SIG-M5 (cell line): ENCODE measurements around the gene PRR9.
"Not testable (repeated sequence)": the region's sequence is repeated elsewhere in the genome, so short reads cannot be mapped to it uniquely, and the experiment has no call there.

Experiments used
- DNase-seq: peaks from one replicate; lab custom pipeline; 2025; lab: John Stamatoyannopoulos, UW

PRR9 gene, protein sequence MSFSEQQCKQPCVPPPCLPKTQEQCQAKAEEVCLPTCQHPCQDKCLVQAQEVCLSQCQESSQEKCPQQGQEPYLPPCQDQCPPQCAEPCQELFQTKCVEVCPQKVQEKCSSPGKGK

DNA sequence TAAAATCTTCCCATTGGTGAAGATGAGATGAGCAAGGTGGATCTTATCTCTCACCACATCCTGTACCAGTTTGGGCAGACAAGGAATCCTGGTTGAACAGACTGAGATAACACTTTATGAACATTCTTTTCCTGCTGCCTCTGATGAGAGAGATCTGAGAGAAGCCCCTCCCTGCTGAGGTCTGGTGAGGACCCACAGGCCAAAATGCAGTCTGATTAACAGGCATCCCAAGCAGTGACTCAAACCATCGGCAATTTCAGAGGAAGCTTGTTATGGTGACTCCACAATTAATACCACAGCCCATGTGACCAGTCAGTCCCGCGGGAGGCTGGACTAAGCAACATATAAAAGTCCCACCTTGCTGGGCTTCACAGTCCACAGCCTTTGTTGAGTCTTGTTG lies at the start of gene PRR9:
Gene PRR9 (plus strand): TSS at position 373 of the 400 bp plus-strand sequence. CDS start 561 bp downstream, outside the sequence.
- no peak for DNase-seq

DNA sequence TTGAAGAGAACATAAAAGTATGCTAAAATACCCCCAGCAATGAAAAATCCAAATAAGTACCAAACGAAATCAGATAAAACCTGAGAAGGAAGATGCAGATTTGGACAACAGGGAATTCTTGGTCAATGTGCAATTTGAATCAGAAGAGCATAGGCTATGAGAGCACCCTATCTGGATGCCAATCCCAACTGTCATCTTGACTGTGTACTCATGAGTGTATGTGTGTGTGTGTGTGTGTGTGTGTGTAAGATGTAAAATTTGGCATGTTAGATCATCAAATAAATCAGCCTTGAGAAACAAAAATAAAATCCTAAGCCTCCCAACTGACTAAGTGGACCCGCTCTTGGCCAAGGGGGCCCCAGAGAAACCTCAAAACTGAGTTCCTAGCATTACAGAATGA lies 48.7 kb upstream of the PRR9 start:
- no peak for DNase-seq

DNA sequence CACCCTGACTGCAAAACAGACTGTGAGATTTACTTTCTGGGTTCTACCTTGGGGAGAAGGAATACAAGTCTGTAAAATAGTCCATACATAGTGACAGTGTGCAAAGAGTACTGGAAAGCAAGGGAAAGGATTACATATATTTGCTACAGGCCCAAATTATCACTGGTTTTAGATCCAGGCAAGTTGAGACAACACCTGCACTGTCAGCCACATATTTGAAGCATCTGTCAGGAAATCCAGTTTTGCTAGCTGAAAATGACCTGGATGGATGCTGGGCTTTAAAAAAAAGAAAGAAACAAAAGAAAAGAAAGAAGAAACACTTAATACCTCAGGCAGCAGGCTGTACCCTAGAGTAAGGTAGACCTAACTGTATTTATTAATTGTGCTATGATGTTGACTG lies 42.8 kb upstream of the PRR9 start:
- no peak for DNase-seq

DNA sequence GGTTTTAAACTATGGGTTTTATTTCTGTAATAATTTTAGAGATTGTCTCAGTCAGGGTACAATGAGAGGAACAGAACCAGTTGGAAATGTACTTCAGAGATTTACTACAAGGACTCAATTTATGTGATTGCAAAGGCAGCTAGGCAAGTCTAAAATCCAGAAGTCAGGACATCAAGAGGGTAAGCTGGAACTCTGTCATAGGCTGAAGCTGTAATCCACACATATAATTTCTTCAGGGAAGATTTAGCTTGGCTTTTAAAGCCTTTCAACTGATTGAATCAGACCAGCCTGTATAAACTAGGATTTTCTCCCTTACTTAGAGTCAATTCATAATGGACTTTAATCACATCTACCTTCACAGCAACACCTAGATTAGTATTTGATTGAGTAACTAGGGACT lies 38.5 kb upstream of the PRR9 start:
- no peak for DNase-seq

DNA sequence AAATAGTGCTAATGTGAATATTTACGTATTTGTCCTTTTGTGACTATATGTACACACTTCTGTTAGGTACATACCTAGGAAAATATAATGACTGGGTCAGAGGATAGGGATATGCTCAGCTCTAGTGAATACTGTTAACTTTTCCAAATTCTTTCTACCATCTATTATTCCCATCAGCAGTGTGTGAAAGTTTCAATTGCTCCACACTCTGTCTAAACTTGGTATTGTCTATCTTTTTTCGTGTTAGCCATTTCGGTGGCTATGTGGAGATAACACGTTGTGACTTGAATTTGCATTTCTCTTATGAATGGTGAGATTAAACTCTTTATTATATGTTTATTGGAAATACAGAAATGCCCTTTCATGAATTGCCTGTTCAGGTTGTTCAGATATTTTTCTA lies 36.8 kb upstream of the PRR9 start:
- DNase-seq: no peak

DNA sequence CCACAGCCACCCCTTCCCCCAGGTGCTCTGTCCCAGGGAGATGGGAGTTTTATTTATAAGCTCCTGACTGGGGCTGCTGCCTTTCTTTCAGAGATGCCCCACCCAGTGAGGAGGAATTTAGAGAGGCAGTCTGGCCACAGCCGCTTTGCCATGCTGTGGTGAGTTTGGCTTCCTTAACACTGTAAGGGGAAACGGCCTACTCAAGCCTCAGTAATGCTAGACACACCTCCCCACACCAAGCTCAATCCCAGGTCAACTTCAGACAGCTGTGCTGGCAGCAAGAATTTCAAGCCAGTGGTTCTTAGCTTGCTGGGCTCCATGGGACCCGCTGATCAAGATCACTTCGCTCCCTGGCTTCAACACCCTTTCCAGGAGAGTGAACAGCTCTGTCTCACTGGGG lies 29.1 kb upstream of the PRR9 start:
- DNase-seq: not testable (repeated sequence)

DNA sequence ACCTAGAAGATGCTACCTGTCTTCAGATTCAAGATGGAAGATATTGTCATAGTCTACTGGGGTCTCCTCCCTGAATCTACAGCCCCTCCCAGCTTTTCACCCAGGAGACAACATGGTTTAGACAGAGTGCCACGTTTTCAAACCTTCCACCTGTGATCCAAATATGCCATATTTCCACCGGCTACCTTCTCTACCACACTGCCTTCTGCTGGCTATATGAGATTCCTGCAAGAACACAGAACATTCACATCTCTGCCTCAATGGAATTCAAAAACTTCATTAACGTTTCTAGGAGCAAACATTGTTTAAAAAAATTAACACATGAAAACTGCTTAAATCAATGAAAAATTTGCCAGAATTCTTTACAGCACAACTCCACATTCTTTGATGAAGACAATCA lies 27.0 kb upstream of the PRR9 start:
- no peak for DNase-seq

DNA sequence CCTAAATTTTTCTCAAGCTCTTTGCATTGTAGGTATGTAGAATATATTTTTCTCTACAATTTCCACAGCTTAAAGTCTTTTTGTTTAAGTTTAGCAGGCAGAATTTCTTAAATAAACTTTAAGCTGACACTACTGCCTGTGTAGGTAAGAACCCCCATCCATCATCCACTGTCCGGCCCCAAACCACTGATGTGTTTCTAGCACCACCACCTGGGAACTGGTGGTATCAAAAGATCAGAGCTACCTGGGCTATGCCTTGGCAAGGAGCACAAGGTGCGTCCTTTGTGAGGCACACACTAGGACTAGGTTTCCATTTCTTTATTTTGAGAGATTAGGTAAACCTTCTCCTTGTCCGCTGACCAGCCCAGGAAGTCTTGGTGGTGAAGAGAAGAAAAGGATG lies 24.7 kb upstream of the PRR9 start:
- no peak for DNase-seq

DNA sequence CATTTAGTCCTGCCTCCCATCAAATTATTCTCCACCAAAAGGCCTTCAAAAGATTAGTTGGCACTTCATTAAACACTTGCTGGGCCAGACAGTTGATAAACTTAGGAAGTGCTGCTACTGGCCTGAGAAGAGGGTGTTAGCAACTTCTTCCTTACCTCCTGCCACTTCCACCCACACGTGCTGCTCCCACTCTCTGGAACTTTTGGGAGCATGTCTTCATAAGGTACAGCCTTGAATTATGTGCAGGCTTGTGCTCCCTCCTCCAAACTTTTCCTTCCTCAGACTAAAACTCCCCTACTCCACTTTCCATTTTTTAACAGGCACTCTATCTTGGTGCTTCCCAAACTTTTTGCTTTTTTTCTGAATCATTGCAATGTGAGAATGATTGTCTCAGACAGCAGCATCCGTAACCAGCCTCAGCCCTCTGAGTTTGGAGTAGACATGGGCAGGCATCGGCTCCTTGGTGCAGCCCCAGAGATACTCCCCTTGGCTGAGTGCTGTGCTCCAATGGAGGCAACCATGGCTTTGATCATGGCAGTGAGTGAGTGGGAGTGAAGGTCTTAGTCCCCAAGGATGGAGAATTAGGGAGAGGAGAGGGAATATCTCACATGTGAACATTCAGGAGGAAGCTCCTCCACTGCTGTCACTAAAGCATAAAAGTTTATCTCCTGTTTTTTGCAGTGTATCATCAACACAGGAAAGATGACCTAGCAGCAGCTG lies 22.9 kb upstream of the PRR9 start:
- DNase-seq: no peak

DNA sequence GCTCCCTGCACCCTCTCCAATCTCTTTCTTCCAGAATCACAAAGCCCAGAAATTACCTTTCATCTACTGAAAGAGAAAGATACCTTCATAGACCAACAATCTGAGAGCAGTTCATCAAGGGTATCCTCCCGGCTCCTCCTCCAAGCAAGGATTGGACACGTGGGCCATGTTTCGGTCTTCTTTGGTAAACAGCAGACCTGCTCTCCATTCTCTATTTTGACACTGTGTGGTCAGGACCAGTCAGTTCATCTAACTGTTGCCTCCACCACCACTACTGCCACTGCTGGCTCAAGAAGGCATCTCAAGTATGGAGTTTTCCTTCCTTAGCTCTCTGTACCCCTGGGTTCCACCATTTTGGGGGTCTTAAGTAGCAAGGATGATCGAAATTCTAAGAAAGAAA lies 22.2 kb upstream of the PRR9 start:
- DNase-seq: no peak

DNA sequence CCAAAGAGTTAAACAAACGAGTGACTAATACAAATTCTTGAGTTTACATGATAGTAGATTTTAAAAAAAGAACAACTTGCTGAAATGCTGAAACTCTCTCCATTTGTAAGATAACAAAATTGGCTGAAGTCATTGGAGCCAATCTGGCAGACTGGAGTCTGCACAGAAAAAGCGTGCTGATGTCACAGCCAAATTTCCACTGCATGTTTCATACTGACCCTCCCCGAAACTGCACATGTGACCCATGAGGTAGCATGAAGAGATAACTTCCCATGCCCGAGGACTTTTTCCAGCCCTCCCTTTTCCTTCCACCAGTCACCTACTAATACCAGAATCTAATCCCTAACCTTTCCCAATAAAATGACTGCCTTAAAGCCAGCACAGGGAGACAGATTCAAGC lies 15.4 kb upstream of the PRR9 start:
- DNase-seq: no peak

DNA sequence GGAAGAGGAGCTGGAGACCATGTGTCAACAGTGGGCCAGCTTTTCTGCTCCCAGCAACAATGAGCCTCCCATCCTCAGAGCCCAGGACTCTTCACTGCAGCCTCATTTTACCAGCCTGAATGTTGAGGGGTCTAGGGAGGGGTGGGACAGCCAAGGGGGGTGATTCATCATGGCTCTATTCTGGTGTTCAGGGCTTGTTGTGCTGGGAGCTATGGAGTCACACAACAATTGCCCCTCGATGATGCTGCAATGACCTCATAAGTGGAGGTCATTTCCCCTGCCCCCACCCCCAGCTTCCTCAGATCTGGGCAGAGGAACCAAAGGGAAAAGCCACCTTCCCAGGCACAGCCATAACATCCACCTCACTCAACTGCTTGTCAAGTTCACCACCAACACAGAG lies 14.3 kb upstream of the PRR9 start, which contains the start of gene LELP1:
Gene LELP1 (plus strand): TSS at position 301 of the 400 bp plus-strand sequence. CDS start 1,278 bp downstream, outside the sequence.
- no peak for DNase-seq

DNA sequence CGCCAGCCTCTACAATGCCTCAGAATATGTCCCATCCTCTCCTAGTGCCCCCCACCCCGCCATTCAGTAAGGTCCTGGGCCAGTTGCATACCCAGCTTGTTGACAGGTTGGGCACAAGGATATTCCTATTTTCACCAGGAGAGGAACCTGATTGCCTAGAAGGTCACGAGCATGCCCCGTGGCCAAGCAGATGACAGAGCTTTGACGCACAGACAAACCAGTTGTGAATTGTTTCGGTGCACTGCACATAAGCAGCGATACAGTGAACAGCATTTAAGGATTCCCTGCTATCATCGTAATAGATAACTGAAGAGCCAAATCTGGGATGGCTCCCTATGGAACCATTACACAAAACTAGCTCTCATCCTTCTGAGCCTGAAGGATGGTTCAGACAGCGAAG lies 10.8 kb upstream of the PRR9 start:
- no peak for DNase-seq

DNA sequence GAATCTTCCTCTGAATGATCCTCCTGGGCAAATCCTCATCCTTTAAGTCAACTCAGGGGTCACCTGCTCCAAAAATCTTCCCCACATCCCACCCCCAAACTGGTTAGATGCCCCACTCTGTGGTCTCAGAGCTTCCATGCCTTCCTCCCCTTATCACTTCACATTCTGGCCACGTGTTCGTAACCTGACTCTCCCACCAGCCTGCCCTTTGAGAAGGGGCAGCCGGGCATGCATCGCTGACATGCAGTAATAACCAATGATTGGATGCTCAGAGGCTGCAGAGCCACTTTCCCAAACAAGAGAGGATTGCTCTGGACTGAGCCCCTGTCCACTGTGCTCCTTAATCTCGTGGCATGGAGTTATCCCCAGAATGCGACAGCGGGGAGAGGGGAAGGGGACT lies 7.2 kb upstream of the PRR9 start:
- DNase-seq: no peak

DNA sequence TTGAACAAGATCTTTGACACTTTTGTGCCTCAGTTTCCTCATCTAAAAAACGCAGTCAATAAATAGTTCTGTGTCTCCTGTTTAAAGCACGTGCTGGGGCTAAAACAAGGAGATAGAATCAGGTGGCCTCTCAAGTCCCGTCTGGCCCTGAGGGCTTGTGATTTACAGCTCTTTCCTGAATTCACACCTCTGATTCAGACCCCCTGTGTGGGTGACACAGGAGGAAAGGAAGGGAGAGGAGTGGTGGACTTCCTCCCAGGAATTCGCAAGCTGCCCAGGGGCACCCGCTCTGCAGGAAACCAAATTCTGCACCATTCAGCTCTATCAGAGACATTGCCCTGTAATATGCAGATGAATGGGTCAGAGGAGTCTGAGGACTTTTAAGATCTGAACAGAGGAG lies 5.2 kb upstream of the PRR9 start:
- no peak for DNase-seq

DNA sequence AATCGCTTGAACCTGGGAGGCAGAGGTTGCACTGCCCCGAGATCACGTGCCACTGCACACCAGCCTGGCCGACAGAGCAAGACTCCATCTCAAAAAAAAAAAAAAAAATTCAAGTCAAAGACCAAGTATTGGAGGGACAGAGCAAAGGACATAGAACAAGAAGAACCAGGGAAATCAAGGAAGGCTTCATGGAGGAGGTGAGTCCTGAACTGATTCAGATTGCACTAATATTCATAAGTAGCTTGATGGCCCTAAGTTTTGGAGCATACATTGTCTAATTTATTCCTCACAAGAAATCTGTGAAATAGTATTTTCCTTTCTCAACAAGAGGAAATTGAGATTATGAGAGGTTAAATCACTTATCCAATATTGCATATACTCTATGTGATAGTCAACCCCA lies 3.9 kb upstream of the PRR9 start:
- no peak for DNase-seq

DNA sequence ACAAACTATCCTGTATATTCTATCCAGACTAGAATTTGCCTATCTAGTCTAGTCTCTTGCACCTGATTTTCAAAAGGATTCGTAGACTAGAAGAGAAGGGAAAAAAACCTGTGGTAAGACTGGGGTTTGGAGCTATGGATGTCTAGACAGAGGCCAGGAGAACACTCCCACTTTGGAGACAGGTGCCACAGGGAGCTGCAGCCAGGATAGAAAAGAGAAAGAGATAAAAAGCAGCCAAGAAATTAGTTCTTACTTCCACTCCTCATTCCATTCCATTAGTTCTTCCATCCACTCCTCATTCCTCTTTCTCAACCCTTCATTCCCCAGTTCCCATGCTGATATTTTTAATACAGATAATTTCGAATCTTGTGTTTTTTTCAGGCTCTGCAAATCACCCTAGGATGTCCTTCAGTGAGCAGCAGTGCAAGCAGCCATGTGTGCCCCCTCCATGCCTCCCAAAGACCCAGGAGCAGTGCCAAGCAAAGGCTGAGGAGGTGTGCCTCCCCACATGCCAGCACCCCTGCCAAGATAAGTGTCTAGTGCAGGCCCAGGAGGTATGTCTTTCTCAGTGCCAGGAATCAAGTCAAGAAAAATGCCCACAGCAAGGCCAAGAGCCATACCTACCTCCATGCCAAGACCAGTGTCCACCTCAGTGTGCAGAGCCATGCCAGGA lies 496 bp downstream of the PRR9 start:
- DNase-seq: no peak

DNA sequence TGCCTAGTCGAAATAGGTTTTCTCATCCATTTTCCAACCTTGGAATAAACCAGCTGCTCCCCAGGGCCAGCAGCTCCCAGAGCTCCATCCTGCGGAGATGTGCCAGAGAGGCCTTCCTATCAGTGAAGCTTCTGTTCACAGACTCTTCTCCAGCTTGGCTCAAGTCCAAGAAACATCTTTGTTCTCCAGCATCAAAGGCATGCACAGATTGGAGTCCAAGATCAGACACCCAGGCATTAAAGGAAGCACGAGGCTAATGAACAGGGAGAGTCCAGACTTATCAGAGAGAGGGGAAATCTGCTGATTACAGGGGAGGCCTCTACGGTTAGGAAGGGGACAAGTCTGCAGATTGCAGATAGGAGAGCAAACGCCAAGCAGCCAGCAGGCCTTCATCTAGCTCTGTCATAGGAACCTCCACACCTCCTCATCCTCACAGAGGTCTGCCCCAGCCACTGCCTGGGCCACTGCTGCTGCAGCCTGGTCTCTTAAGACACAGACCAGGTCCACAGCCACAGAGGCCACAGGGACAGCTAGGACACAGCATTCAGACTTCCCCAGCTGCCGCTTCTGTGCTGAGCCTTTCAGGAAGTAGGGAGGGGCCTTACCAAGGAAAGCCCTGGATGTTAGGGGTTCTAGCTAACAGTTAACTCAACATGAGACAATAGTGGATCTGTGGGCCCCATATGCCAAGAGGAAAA lies 3.4 kb downstream of the PRR9 start:
- no peak for DNase-seq

DNA sequence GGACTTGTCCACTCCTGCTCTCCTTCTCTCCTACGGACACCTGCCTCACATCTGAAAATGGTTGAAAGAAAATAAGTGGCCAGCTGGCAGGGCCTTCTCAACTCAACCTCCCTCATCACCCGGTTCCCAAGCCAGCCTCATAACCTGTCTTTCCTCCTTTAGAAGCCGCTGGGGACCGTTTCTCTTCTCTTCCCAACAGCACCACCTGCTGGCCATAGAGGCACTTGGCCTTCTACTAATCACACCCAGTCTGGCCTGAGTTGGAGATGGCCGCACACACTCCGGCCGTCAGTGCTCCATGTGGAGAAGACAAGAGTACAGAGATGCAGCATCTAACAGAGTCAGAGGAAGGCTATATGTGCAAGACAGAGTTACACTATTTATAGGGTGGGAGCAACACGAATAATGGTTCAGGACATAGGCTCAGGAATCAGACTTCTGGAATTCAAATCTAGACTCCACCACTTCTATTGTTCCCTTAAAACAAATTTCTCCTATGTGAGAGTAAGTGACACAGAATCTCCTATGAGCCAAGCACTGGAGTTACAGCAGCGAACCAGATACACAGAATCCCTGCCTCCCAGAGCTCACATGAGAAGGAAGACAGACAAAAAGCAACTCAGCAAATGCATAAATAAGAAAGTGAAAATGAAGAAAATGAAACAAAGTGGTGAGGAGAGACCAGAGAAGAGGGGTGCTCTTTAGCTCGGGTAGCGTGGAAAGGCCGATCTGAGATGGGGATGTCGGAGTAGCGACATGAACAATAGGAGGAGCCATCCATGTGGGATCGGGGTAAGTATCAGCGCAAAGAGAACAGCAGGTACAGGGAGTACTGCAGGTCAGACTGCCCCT lies 5.9 kb downstream of the PRR9 start:
- DNase-seq: not testable (repeated sequence)

DNA sequence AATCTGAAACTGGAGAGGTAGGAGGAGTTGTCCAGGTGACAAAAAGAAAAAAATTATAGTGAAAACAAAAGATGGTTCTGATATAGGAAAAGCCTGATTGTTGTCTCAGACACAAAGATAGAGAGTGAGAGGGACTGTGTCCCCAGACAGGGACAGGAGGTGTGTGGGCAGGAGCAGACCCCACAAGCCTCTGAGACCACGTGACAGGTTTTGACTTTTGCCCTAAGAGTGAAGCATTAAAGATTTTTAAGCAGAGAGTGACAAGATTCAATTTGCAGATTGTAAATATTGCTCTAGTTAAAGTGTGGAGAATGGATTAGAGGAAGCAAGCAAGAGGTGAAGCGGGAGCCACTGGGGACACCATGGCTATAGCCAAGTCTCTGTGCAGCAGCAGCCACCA lies 10.4 kb downstream of the PRR9 start:
- no peak for DNase-seq

DNA sequence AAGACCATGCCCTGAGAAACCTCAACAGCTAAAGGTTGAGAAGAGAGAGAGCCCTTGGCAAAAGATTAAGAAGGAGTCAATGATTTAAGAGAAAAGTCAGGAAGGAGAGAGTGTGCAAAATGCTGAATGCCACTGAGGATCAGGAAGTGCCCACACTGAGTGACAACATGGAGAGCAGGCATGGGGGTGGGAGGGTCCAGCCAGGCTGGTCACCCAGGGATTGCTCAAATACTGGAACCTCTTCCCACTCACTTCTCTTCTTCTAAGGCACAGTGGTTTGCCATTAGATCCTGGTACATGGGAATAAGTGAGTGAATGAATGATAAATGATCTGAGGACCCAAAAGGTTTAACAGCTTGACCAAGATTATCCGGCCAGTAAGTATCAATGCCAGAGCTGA lies 11.1 kb downstream of the PRR9 start:
- DNase-seq: no peak
